Jurkat, Clone E6-1 (cell line): ENCODE results near the gene PRKN.

Experiments
- DNase-seq: peaks from one replicate; pipeline ENCODE4 v3.0.0-alpha.2; 2011; ENCODE audit warnings: low read depth, low spot score
- H3K4me3 ChIP-seq: 2 replicates; pipeline ENCODE4 v1.5.1; 2011; ENCODE audit warnings: mild to moderate bottlenecking, low read length, control low read depth, moderate library complexity

The PRKN gene

DNA sequence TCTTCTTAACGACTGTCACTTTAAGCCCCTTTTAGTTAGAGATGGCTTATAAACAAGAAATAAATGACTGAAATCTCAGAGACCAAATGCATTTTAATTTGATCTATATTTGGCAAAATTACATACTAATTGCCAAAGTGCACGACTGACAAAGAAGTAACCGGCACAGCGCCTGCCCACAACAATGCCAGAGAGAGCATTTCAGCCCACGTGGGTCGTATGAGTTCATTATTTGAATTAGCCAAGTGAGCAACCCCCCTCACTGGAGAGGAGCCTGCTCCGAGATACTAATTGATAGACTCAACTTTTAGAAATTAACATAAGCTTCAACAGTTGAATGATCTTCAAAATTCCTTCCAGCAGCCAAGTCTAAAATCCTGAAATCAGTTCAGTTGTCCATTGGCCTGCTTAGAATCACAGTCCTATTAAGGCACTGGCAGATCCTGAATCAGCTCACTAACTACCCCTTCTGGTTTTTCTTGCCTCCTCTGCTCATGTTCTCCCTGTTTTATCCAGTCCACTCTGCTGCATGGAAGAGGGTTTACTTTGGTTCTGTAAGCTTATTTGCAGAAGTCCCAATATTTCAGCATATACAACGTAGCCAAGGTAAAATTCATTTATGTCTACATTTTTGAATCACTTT is 934.6 kb downstream of the PRKN start:
- DNase-seq = no peak
- H3K4me3 ChIP-seq = no peak overlapping the region

DNA sequence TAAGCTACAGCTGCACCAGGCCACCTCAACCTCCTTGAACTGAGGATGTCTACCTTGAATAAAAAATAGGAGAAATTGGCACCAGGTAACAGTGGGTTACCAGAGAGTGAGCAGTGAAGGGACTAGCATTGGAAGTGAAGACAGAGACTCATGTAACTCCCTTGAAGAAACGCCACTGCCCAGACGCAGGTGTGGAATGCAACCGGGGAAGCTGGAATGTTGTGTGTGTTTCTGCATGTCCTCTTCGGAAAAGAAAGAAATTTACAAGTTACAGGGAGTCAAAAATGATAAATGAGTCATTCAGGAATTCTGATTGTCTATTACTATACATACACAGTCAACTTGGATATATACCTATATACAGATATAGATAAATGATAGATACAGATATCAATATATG is 939.0 kb downstream of the PRKN start:
- DNase-seq = no peak
- no peak overlapping the region for H3K4me3 ChIP-seq

DNA sequence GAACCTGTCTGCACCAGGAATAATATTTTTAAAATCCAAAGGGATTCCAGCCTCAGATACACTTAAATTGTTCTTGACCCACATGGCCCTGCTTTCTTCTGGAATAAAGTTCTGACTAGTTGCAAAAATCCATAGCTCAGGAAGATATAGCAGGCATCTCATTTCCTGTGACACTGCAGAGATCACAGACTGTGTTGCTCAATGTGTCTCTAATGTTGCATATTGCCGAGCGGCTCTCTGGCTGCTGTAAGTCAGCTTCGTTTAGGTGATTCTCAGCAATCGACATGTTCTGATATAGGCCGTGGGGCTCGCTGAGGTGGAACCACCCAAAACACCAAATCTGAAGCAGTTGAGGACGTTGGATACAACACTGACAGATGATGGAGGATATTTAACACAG is 955.4 kb downstream of the PRKN start:
- H3K4me3 ChIP-seq = no peak overlapping the region
- DNase-seq = no peak

DNA sequence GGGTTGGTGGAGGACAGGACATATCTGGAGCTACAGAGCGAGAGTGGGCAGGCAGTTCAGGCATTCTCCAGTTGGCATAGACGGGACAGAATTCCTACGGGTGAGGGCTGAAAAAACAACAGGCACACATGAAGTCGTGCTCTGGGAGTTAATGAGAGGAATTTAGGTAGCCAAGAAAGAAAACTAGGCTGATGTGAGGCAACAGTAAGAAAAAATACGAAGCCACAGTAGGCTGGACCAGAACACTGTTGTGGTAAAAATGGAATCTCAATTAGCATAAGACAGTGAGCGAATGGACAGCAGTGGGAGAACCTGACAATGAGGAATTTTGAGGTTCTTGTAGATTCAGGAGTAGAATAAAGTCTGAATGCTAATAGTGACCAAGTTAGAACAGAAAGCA is 965.6 kb downstream of the PRKN start:
- no peak overlapping the region for H3K4me3 ChIP-seq
- DNase-seq = no peak

DNA sequence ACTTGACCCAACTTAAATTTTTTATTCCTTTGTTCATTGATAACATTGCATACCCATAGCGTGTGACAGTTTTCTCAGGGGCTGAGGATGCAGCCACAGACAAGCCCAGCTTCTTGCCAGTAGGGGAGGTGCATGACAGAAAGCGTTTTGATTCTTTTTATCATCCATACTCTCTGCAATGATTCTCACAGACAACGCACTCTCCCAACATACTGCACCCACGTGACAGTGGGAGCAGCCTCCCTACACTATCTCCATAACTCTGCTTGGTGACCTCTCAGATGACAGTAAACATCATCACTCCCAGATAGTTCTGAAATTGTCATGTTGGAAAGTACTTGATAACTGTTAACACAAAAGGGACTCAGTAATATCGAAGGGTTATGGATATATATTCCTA is 972.5 kb downstream of the PRKN start:
- no peak overlapping the region for H3K4me3 ChIP-seq

DNA sequence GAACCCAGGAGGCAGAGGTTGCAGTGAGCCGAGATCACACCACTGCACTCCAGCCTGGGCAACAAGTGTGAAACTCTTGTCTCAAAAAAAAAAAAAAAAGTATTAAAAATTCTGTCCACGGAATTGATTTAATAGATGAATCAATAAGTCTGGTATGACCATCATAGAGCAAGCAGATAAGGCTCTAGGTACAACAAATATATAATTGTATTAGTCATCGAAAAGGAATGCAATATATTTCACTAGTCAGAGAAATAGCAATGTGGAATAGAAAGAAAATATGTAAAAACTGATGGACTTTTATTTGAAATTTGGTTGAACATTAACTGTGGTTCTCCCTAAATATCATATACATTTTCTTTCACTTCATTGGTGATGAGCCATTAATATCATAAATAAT is 976.9 kb downstream of the PRKN start:
- no peak for DNase-seq
- no peak overlapping the region for H3K4me3 ChIP-seq

More for the DNA sequence above, 972.5 kb downstream of the PRKN start:
- DNase-seq = no peak

DNA sequence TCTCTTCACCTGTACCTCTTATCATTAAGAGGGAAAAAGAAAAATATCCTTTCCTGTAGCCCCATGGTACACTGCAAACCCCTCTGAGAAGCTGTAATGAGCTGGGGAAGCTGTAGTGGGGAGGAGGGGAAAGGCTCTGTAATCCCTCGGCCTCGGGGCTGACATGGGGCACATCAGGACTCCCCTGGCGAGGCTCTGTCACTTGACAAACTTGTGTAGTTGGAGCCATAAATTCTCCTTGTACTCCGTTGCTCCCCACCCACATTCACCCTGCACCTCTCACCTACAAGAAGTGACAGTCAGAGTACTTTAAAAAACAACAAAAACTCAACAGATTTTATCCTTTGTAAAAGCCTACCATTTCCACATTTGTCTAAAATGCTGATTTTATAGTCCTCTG is 978.0 kb downstream of the PRKN start:
- H3K4me3 ChIP-seq = no peak overlapping the region
- no peak for DNase-seq

DNA sequence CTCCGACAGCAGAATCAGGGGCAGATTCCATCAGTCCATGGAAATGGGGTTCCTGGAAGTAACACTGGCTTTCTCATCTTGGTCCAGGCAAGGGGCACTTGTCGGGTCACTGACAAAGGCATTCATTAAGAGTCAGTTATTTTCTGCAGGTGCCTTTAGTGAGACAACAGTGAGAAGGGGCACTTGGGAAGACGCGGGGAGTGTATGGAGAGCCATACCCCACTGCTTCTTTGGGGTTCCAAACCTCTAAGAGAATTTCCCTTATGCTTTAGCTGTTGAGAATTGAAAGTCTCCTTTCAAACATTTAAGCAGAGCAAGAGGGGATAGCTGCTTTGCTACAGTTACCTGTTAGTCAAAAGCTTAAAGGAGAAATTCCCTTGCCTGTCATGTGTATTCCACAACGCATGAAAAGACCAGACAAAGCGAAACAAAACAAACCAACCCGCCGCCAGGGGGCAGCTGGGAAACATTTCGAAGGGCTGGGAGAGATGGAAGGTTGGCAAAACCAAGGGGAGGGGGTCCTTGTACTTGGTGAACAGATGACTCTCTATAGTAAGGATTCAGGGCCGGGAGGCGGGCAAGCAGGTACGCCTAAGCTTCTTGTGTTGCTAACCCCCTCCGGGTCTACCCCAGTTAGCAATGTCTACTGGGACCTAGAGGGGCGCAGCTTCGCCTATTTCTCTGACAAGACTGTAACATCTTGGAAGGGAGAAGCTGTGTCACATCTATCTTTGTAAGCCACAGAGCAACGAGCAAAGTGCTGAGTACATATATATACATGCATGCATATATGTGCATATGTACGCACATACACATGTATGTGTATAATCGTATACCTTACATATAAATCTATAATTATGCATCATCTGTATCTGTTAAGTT is 978.8 kb downstream of the PRKN start:
- no peak overlapping the region for H3K4me3 ChIP-seq
- peak; percentile 20 for DNase-seq

DNA sequence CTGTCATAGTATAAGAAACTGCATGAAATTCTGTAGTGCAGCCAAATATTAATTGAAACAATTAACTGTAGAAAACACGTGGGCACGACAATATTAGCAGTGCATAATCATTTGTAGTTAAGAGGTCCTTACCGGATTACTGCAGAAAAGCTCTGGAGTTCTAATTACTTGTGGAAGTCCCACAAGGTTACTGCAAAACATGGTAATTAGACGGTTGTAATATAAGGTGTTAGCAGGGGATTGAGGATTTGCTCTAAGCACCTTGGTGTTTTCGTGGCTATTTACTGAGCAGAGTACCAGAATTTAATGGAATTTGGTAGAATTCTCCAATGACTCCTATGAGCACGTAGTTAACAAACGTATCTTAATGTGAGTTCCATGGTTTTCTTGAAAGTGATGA is 980.1 kb downstream of the PRKN start:
- no peak for DNase-seq

DNA sequence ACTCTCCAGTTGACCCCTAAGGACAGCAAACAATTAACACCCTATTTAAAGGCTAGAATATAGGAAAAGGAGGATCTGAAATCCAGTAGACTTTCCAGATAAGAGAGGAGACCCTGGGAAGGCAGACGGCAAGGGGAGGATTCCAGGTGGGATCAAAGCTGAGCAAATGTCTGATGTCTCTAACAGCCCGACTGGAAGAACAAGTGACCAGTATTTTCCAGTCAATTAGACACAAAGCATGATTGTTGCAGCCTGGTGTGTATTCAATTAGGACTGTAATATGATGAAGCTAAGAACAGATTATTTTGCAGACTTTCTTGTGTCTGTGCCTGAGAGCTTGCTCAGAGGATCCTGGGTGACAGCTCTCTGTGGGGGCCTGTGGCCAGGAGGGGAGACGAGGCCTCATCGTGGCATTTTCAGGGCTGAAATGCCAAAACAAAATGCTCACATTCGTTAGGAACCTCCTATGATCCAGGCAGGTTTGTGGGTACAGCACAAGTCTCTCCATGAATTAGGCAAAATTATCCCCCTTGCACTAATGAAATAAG is 981.9 kb downstream of the PRKN start:
- DNase-seq = no peak
- no peak overlapping the region for H3K4me3 ChIP-seq

More for the DNA sequence above, 980.1 kb downstream of the PRKN start:
- no peak overlapping the region for H3K4me3 ChIP-seq

DNA sequence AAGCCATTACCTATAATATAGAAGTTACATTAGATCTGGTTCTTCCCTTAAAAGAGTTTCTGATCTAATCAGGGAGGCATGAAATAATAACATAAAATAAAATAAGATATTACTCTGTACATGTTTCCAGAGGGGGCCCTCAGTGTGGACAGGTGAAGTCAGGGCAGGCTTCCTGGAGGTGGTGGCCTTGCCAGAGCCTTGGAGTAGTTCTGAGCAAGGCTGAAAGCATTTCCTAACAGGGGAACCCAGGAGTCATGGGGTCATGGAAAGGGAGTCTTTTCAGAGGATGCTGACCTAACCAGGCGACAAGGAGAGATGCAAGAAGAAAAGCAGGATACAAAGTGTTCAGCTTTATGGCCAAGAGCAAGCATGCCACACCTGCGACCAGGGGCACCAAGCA is 982.4 kb downstream of the PRKN start:
- no peak for DNase-seq
- no peak overlapping the region for H3K4me3 ChIP-seq

DNA sequence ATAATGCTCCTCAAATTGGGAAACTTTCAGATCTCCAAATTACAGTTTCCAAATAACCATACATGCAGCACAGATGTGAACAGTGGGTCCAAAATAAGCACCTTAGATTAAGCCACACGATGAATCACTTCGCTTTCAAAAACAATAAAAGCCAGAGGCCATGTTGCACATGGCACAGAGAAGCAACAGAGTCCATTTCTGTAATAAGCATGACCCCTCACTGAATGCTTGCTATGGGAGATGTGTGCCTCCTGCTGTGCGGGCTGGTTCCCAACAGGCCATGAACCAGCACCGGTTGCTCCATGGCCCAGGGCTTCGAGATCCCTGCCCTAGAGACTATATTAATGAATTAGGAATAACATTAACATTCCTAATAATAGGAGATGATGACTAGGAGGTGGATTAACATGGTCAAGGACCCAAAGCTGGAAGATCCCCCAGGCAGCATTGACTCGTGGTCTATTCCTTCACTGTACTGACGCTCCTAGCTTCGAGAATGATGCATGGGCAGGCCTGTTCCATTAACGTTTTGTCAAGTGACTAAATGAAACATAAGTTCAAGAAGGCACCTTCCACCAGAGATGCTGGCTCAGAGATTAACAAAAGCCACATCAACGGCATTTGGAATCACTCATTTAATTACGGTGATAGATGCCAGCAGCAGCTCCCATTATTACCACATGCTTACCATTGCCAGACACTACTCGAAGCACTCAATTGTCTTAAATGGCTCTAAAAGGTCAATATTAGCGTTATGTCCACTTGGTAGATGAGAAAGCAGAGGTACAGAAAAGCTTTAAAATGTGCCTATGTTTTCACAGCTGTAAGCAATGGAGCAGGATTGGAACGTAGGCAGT is 983.1 kb downstream of the PRKN start:
- no peak overlapping the region for H3K4me3 ChIP-seq
- DNase-seq = no peak

DNA sequence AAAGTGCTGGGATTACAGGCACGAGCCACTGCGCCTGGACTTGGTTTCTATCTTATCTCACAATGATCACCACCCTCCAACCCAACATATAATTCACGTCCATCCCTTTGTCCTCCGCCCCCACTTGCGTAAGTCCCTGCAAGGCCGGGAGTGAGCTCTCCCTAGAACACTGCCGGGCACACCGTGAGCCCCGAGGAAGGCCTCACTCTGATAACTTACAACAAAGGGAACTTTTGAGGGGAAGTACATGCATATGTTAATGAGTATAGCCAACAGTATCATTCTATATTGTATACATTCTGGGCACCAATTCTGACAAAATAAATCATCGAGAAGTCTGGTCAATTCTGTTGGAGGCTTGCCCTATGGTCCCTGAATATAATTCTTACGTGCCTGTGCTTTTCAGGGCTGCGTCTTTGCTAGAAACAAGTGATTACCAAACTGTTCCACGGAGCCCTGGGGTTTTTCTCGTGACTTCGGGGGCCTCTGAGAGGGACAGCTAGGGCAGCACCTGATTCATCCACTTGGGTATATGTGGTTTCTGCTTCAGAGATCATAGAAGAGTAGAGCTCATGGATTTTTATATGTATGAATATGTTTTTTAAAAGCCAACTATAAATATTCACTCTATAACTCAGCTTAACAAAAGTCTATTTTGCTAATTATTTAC is 983.9 kb downstream of the PRKN start:
- no peak for DNase-seq
- no peak overlapping the region for H3K4me3 ChIP-seq

DNA sequence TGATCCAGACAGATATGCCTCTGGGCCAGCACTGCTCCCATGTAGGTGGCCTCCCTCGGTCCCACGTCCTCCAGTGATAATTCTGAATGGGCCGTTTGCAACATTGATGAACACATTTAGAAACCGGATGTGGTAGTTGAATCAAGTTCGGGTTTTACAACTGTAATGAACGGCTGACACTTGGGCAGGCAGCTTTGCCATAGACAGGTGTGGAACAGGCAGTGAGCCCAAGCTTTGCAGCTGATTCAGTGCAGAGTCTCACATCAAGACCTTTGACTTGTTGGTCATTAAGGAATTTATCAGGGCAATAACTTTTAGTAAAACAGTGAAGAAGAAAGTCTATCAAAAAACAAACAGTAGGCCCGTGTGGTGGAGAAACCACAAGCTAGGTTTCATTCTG is 987.1 kb downstream of the PRKN start:
- peak; percentile 33 for DNase-seq
- H3K4me3 ChIP-seq = no peak overlapping the region

DNA sequence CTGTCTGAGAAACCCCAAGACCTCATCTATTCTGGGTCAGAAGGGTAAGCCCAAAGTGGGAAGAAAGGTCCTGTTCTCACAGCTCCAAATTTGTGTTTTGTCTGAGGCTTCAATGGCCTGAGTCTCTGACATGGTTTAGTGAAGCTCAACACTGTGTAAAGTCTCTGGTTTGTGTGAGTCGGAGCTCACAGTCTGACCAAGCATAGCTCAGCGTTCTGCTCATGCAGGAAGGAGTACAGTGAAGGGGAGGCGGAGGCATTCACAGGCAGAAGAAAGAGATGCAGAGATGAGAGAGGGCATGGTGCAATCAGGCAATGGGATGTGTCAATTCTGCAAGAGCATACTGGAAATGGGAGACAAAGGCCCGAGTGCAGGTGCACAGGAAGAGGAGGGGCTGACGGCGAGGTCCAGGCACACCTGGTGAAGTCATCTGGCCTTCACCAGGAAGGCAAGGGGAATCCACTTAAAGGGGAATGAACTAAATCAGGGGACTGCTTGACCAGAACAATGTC is 990.7 kb downstream of the PRKN start:
- no peak overlapping the region for H3K4me3 ChIP-seq
- DNase-seq = no peak

DNA sequence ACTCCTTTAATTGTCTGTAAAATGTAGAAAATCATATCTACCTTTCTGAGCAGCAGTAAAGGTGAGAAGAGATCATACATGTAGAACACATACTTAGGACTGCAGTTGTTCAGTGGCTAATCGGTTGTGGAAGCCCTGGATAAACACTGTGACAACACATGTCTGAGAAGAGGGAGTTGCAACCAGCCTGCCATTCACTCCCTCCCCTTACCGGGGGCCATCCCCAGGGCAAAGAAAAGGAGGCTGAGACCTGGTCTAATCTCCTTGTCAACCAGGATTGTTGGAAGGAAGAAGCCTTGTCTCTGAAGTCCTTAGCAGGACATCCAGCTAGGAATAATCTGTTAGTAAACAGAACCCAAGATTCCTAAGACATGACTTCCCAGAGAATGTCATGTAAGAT is 991.2 kb downstream of the PRKN start:
- no peak overlapping the region for H3K4me3 ChIP-seq

DNA sequence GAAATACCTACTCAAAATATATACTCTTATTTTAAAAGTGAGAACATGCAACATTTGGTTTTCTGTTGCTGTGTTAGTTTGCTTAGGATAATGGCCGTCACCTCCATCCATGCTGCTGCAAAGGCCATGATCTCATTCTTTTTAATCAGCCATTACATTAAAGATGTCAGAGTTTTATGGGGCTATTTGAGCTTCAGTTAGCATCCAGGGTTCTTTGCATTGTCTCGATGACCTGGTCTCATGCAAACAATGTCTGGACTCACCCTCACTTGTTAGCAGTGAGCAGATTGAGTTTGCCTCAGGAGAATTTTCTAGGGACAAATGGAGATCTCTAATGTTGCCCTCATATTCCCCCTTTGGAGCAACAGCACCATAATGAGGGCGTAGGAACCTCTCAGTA is 995.0 kb downstream of the PRKN start:
- no peak overlapping the region for H3K4me3 ChIP-seq
- no peak for DNase-seq

More for the DNA sequence above, 991.2 kb downstream of the PRKN start:
- no peak for DNase-seq

DNA sequence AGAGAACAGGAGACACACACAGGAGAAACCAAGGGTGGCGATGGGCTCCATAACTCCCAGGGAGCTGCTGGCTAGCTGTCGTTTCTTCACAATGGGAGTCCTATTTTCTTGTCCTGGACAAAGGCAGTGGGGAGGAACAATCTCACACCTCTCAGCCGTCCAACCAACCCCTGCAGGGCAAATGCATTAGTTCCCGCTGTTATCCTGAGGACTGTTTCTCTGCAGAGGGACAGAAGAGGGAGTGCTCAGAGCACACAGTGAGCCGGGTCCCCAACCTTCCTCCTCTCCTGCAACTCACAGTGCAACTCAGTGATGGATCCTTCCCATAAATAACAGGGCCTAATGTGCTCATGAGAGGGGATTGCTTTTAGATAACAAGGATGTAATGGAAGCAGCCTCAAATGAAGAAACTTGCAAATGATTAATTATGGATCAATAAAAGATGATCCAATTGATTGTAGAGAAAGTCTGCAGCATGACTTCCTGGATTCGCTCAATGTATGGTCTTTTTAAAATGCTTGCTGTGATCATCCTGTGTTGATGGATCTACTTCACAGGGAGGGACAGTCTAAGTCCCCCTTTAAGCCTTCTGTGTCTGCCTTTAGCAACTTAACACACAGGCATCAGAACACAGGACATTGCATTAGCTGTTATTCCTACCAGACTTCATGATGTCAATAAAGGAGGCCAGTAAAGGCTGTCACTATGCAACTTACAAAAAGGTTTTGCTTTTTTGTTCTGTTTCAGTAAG is 1000.3 kb downstream of the PRKN start:
- no peak overlapping the region for H3K4me3 ChIP-seq
- no peak for DNase-seq
